GM21717 (cell line): Measurements from ENCODE around the gene LRRC2.

Source experiments
- ATAC-seq: cut with Tn5 transposase; IDR thresholded peaks from one replicate; pipeline ENCODE4 v1.9.1; 2021; ENCODE audit warnings: mild to moderate bottlenecking, moderate library complexity; ENCODE audit not compliant: unreplicated experiment

Gene LRRC2

DNA sequence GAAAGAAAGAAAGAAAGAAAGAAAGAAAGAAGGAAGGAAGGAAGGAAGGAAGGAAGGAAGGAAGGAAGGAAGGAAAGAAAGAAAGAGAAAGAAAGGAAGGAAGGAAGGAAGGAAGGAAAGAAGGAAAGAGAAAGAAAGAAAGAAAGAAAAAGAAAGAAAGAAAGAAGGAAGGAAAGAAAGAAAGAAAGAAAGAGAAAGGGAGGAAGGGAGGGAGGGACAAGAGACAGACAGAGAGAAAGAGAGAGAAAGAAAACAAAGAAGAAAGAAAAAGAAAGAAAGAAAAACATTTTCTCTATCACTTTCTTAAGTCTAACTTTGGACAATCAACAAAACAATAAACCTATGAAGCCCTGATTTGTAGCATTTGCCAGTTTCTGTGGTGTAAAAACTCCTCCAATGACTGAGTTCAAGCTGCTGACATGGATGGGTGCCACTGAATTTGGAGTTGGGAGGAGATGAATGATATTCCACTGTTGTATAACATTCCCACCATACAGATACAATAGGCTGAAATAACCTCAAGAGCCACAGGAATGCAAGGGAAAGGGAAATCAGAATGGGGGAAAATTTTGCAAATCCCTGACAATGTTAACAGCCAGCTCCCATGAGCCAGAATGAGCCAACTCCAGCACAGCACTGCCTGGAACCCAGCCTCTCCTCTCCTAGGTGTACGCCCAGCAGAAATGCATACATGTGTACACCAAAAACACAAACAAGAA, 83.3 kb downstream of the LRRC2 start:
- no peak for ATAC-seq

DNA sequence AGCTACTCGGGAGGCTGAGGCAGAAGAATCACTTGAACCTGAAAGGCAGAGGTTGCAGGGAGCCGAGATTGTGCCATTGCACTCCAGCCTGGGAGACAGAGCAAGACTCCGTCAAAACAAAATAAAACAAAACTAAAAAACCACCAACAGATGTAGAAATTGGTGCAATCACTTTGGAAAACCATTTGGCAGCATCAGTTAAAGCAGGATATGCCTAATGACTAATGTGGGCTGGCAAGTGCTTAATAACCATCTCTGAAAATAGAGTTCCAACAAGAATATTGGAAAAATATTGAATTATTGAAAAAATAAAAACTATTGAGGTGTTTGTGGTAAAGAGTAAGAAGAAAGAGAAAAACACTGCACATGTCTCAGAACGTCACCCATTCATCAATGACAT, 84.5 kb downstream of the LRRC2 start:
- no peak for ATAC-seq

DNA sequence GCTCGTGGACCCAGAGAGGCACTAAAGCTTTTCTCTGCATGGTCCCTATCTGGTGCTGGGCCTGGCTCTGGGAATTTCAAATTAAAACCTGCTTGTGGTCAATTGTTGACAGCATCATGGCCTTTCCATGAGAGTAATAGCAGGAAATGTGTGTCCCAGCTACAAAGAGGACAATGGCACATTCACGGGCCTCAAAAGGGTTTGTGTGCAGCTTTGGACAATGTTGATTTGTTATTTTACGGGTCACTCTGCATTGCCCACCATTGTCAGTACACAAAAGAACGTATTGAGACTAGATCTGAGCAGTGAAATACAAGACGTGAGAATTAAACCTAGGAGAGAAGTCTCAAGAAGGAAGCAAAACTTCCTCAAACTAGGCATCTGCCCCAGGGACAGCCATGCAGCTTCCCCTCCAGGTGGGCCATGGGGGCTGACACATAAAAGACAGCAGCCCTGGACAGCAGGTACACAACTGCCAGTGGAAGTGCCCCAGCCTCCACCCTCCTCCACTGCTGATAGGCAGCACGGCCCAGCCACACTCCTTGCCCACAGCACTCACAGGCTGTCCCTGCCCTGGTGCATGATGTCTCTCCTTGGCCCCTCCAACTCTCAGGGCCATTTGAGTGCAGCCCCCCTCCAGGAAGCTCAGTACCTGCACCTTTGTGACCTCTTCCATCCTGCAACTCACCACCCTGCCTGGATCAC, 85.5 kb downstream of the LRRC2 start:
- ATAC-seq, result no peak

DNA sequence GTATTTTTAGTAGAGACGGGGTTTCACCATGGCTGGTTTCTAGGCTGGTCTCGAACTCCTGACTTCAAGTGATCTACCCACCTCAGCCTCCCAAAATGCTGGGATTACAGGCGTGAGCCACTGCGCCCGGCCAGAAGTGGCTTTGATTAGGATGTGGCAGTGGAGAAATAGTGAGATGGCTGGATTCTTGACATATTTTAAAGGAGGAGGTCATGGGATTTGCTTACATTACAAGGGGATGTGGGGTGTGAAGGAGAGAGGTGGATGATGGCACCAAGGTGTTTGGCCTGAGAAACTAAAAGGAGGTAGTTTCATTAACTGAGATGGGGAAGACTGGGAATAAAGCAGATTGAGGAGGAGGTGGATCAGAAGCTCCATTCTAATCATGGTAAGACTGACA, 86.4 kb downstream of the LRRC2 start:
- ATAC-seq, result no peak

DNA sequence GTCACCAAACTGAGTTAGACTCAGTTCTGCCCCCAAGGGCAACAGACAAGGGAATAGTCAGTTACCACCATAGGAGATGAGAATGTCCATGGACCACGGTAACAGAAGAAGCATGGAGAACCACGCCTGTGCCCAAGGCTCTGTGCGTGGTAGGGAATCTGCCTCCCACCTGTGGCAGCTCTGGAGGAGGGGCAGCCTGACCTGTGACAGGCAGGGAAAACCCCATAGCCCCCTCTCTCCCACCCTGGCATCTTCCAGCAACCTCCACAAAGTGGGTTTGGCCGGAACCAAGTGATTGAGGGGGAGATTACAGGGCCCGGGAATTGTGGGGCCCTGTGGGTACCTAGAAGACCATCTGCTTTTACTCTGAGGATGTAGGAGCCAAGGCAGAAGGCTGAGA, 87.1 kb downstream of the LRRC2 start:
- ATAC-seq, result no peak

DNA sequence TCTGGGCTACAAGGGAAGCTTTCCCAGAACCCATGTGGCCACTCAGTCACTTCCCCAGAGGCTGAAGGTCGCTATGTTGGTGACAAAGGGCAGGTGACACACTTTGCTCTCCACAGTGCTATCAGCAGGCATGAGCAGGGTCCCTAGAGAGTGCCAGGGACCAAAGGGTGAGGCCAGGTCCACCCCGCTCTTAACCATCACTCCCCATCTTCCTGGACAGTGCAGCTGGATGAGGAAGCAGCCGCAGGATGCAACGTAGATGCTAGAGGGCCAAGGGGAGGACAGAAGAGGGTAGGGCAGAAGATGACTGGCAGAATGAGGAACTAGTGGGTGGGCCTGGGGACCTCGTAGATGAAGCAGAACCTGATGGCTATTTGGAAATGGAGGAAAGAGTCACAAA, 87.8 kb downstream of the LRRC2 start:
- no peak for ATAC-seq

DNA sequence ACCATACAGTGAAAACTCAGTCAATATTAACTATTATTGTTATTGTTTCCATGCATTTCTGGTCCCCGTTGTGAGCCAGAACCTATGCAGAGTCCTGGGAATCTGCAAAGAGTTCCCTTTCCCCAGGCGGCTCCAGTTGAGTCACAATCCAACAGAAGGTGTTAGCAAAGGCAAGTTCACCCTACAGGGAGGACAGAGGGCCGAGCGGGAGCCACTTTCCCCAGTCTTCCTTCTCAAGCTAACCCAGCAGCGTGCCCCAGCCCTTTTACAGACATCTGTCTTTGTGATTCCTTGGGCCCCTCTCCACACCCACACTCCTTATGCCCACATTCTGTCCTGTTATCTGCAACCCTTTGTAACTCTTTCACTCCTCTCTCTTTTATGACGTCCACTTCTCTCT, 88.3 kb downstream of the LRRC2 start:
- ATAC-seq, result no peak

DNA sequence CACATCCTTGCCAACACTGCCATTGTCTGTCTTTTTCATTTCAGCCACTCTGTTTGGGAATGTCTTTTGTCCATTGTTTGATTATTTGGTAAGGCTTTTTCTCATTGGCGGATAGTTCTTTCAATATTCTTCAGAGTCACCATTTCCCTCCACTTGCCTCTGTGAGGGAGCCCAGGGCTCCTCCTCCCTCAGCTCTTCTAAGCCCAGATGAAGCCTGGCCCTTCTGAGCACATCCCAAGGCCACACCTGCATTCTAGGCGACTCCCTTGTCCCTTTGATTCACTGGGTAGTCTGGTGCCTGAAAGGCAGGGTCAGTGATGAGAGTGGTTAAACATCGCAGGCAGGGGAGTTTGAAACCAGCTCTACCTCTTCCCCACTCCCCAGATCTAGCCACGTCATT, 89.0 kb downstream of the LRRC2 start:
- ATAC-seq, result no peak

DNA sequence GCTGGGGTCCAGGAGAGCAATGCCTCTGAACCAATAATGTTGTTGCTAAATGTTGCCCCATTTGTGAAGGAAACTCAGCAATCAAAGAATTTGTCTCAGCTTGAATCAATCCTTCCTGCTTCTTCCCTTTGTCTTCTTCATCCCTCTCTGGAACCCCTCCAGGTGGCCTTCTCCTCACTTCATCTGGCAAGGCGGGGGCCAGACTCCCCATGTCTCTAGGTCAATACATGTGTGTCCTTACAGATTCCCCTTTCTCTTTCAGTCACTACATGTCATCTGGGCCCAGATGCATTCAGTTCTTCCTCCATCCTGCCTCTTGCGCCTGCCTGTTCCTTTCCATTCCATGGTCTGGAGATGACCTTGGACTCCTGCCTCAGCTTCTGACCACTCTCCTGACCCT, 93.4 kb downstream of the LRRC2 start:
- ATAC-seq, result no peak

DNA sequence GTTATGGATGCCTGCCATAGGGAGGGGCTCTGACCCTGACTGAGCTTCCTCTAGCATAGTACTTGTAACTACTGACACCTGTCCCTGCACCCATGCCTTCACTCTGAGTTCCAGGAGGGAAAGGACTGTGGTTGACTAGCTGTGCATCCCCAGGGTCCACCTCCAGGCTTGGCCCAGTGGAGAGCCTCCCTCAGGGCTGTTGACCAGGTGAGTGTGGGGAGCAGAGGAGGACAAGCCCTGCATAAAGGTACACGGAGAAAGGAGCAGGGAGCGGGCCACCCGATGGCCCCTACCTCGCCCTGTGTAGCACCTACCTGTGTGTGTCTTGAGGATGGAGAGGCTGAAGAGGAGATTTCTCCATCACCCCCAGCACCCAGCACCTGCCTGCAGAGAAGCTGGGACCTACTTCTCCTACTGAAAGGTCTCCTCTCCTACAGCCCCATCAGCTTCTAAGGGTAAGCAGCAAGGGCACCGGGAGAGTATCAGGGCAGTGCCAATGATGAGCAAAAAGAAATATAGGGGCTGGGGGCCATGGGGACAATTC, 94.7 kb downstream of the LRRC2 start:
- ATAC-seq, result no peak

DNA sequence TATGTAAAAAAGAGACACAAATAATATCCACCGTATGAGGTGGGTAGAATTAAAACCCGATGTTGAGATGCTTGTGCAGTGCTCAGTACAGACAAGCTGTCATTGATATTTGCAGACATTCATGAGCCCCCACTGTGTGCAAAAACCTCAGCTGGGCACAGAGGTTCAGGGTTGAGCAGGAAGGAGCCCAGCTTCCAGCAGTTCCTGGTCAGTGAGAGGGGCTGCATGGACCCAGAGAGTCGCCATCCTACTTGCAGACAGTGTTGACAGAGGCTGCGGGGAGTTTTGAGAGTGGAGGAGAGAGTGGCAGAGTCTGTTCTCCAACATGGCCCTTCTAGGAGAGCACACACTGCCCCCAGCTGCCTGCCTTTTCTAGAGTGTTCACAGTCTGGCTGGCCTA, 95.3 kb downstream of the LRRC2 start:
- no peak for ATAC-seq

DNA sequence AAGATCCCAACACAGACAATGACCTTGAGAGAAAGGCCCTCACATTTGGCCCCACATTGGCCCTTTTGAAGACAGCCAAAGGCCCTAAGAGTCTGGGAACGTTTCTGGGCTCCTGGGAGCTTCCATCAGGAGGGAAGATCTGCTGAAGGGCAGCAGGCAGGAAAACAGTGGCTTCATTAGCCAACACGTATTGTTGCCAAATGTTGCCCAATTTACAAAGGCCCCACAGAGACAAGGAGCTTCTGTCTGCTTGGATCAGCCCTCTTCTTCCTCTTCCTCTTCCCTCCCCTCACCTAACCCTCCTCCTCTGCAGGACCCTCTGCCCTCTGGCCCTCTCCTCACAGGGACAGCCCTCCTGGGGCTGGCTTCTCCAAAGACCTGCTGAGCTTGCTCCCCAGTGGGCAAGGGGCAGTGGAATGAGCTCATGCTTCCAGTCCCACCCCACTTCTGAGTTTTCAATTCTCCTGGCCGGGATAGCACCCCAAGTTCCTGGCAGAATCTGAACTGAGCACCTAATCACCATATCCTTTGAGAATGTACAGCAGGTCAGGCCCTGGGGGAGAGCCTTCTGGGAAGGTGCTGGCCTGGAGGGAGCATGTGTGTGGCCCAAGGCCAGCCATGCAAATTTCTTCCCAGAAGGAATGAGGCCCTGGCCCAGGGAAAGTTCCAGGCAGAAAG, 96.3 kb downstream of the LRRC2 start:
- ATAC-seq, result no peak

DNA sequence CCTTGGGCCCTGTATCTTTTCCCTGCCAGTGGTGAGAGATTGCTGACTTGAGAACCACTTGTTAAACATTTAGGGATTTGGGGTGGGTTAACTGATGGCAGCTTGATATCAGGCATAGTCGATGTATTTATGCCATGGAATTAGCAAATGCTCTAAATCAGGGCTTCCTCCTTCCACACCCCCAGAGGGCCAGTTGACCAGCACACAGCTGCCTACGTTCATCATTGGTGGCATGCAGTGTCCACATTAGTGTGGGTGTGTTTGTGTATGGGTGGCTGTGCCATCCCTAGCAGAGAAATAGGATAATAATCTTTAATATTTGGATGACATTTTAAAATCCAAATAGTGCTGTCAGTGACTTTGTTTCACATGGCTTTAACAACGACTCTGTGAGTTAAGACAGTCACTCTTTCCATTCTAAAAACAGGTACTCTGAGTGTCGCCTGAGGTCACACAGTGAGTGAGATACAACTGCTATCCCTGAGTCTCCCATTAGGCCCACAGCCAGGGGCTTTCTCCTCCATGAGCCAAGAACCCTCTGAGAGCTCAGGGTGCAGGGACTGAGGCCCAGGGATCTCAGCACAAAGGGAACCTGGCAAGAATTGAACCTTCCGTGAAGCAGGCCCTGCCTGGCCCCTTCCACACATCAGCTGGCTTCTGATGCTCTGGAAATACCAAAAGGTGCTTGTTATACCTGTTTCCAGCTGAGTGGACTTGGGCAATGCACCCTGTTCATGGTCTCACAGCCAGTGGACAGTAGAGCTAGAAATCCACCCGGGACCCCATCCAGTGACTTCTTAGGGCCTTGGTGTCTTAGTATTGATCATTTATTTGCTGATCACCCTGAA, 97.1 kb downstream of the LRRC2 start:
- no peak for ATAC-seq

DNA sequence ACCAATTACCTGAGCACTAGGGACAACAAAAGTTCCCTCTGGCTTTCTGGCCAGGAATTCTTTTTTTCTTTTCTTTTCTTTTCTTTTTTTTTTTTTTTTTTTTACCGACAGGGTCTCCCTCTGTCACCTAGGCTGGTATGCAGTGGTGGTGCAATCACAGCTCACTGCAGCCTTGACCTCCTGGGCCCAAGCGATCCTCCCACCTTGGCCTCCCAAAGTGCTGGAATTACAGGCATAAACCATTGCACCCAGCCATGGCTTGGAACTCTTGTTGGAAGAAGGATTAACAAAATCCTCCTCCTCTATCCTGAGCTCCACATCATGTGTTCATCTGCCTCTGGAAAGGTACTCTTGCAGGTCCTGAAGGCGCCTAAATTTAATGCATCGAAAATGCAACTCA, 98.5 kb downstream of the LRRC2 start:
- ATAC-seq, result no peak

DNA sequence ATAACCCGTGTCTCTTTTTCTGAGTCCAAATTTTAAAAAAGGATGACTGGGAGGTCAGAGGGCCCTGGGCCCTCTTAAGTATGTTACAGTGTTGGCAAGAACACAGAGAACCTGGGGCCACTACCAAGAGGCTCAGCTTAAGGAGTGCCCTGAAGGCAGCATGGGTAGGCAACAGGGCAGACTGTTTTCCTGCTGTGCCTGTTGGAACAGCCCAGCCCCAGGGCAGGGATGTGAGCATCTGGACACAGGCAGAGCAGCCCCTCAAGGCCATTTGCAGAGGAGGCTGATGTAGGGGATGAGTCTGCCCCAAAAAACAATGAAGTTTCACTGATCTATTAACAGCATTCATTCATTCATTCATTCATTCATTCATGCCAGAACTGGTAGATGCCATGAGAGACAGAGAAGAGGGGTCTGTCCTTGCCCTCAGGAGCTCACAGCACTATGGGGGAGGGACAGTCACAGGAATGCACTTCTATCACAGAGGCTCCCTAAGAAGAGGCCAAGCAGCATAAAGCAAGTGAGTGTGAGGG, 99.2 kb downstream of the LRRC2 start:
- no peak for ATAC-seq

DNA sequence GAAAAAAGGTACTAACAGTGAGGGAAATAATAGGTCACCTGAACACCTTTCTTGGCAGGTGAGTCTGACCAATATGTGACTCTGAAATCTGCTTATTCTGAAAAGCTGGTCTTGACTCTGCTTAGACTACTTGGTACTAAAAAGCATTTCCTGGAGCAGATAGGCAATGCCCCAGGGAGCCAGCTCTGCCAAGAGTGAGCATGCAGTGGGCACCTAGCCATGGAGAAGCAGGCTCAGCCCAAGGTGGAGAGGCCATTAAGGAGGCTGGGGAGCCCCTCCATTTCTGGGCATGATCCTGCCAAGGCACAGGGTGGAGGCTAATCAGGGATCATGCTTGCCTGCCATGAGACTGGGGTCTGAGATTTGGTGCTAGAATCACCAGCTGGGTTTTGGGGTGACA, 99.8 kb downstream of the LRRC2 start:
- ATAC-seq, result no peak
